K562 (cell line): ENCODE results near the gene ABCA7. TPM values are rescaled to one million over a fixed set of nuclear protein-coding genes. Genes with fewer than 3 reads are reported as not detected.
A peak's percentile ranks its signal among the peaks of the same experiment; 100 is the strongest.

Experiments
- ATAC-seq: fragments of 200-7000 bp; cut with Tn5 transposase; 3 replicates; pipeline ENCODE4 v1.9.1; 2020; ENCODE audit warnings: moderate library complexity
- BruUV-seq: library from RNA; stranded (reverse); fragments of 400-500 nt; replicated peaks from 2 replicates; lab custom pipeline; 2021; lab: Mats Ljungman, UMichigan
- CTCF ChIA-PET: fragments of 300-600 bp; formaldehyde crosslinking; extraction: SDS; loops from one replicate; lab custom pipeline; 2021; ENCODE audit warnings: low intra/inter-chr PET ratio; lab: Yijun Ruan, JAX
- POLR2A ChIA-PET: fragments of 300-600, 350-650 bp; sonication (Branson Sonifier 250); formaldehyde crosslinking; extraction: SDS; loops from one replicate; lab custom pipeline; 2021; ENCODE audit warnings: antibody characterized with exemption, inconsistent platforms; lab: Yijun Ruan, JAX
- DNase-seq, 4 experiments: peaks; one replicate each; pipeline versions ENCODE4 v3.0.0 to v3.0.0-alpha.2; 2011 to 2018; ENCODE audit warnings: low spot score in 3 of 4, mixed read lengths in 3 of 4; ENCODE audit errors: extremely low read depth in 1 of 4
- FAIRE-seq: peaks from 2 replicates; lab custom pipeline; 2011; peaks lifted over from hg19 to GRCh38; lab: Jason Lieb, UNC
- H2AFZ ChIP-seq: 2 replicates; pipeline ENCODE4 v1.6.0; 2011; ENCODE audit warnings: low read depth, low read length, control low read depth, inconsistent platforms
- H3K27ac ChIP-seq: fragments of 200-600 bp; 3 replicates; pipeline ENCODE4 v1.8.0; 2011; ENCODE audit warnings: low read depth, mild to moderate bottlenecking, control low read depth, inconsistent platforms, low read length, moderate library complexity, mixed read lengths; ENCODE audit errors: extremely low read depth
- H3K27me3 ChIP-seq, 2 experiments: fragments of 300-600 bp in 1 of 2; 2 replicates in 1 of 2; 3 replicates in 1 of 2; pipeline versions ENCODE4 v1.6.0 to v1.8.0; 2011; ENCODE audit warnings: inconsistent platforms in 2 of 2, low read length in 2 of 2, mild to moderate bottlenecking in 1 of 2, mixed read lengths in 1 of 2, moderate library complexity in 1 of 2; ENCODE audit not compliant: control insufficient read depth in 2 of 2, insufficient read depth in 2 of 2
- H3K36me3 ChIP-seq: fragments of 300-600 bp; 3 replicates; pipeline ENCODE4 v1.8.0; 2011; ENCODE audit warnings: mild to moderate bottlenecking, low read length, inconsistent platforms; ENCODE audit not compliant: control insufficient read depth, insufficient read depth
- H3K4me1 ChIP-seq, 2 experiments: fragments of 200-600 bp in 1 of 2; replicated peaks in 1 of 2; 2 replicates in 1 of 2; 3 replicates in 1 of 2; pipeline versions ENCODE4 v1.5.1 to v1.8.0; 2011; ENCODE audit warnings: inconsistent platforms in 2 of 2, low read length in 2 of 2, mild to moderate bottlenecking in 1 of 2, mixed read lengths in 1 of 2, moderate library complexity in 1 of 2; ENCODE audit not compliant: control insufficient read depth in 2 of 2, insufficient read depth in 2 of 2
- H3K4me2 ChIP-seq: 2 replicates; pipeline ENCODE4 v1.6.1; 2011; ENCODE audit warnings: low read length, control low read depth, inconsistent platforms, mixed read lengths; ENCODE audit not compliant: insufficient read depth
- H3K4me3 ChIP-seq: fragments of 200-600 bp; sonication (generic), shearing (Covaris generic); 2 replicates; pipeline ENCODE4 v1.5.1; 2016; ENCODE audit warnings: control low read depth, inconsistent platforms
- H3K79me2 ChIP-seq: fragments of 200-600 bp; 3 replicates; pipeline ENCODE4 v1.8.0; 2011; ENCODE audit warnings: low read length, inconsistent platforms; ENCODE audit not compliant: control insufficient read depth, insufficient read depth
- H3K9ac ChIP-seq, 2 experiments: 2 replicates each; pipeline versions ENCODE4 v1.6.0 to v1.6.1; 2011; ENCODE audit warnings: low read depth in 2 of 2, low read length in 2 of 2, control low read depth in 1 of 2, inconsistent platforms in 1 of 2, mild to moderate bottlenecking in 1 of 2, mixed read lengths in 1 of 2; ENCODE audit not compliant: insufficient read depth in 1 of 2
- H3K9me1 ChIP-seq: one replicate; pipeline ENCODE4 v1.6.0; 2011; ENCODE audit warnings: inconsistent platforms, mild to moderate bottlenecking, low read length, moderate library complexity; ENCODE audit not compliant: control insufficient read depth, insufficient read depth
- H3K9me3 ChIP-seq: replicated peaks from 2 replicates; pipeline ENCODE4 v1.5.1; 2011; ENCODE audit warnings: low read depth, low read length, inconsistent platforms; ENCODE audit not compliant: control insufficient read depth, insufficient read depth
- H4K20me1 ChIP-seq: replicated peaks from 2 replicates; pipeline ENCODE4 v1.6.1; 2011; ENCODE audit warnings: low read length, inconsistent platforms, mixed read lengths; ENCODE audit not compliant: control insufficient read depth, insufficient read depth
- CCNT2 ChIP-seq: IDR thresholded peaks from 2 replicates; pipeline ENCODE4 v1.6.1; 2011; ENCODE audit warnings: borderline replicate concordance, low read depth, mild to moderate bottlenecking, moderate library complexity, mixed read lengths, low read length; ENCODE audit not compliant: insufficient read length; ENCODE audit errors: extremely low read depth
- HMGN3 ChIP-seq: IDR thresholded peaks from 2 replicates; pipeline ENCODE4 v1.6.1; 2011; ENCODE audit warnings: borderline replicate concordance, low read depth, mild to moderate bottlenecking, mixed read lengths, low read length; ENCODE audit not compliant: insufficient read length; ENCODE audit errors: extremely low read depth
- MTA2 ChIP-seq: fragments of 450-650 bp; IDR thresholded peaks from 2 replicates; pipeline ENCODE4 v1.6.1; 2016; ENCODE audit warnings: low read depth
- POLR2A ChIP-seq: fragments of 450-650 bp; conservative IDR thresholded peaks from 2 replicates; pipeline ENCODE4 v1.6.1; 2016
- RBFOX2 ChIP-seq: fragments of 200-400 bp; formaldehyde crosslinking; IDR thresholded peaks from 2 replicates; pipeline ENCODE4 v1.6.1; 2017; ENCODE audit warnings: low read depth, mild to moderate bottlenecking, low read length, moderate library complexity
- ZBTB33 ChIP-seq: sonication (generic); formaldehyde crosslinking; IDR thresholded peaks from 2 replicates; pipeline ENCODE4 v1.8.1; 2023; ENCODE audit warnings: mild to moderate bottlenecking, missing genetic modification reagents
- WGBS: fragments of 100-300 bp; shearing (Covaris generic); methylation state at CpG from one replicate; pipeline ENCODE4 v1.1.6; 2016; ENCODE audit warnings: low coverage, mixed read lengths; ENCODE audit not compliant: insufficient coverage; ENCODE audit errors: missing lambda C conversion rate; 5-methylcytosine and 5-hydroxymethylcytosine counted together
- in situ Hi-C: fragments of 300-500 bp; cut with MboI; formaldehyde crosslinking; loops from 4 replicates; pipeline ENCODE4 v1.15.0; 2018; ENCODE audit warnings: inconsistent platforms, mixed read lengths
- intact Hi-C: fragments of 100-400 bp; cut with micrococcal nuclease; formaldehyde crosslinking; loops from 2 replicates; pipeline ENCODE4 v1.14.2; 2022
- polyA plus RNA-seq, 8 experiments: library from polyadenylated mRNA; depleted of rRNA in 4 of 8; stranded (reverse) in 5 of 8; unstranded in 3 of 8; fragments of >200 nt; fragmentation: Nextera tagmentation in 2 of 8; fragmentation: Illumina TruSeq in 1 of 8; extraction: Ambion mirVana in 2 of 8; extraction: Trizol in 1 of 8; gene quantifications; 2 replicates each; pipeline versions ENCODE4 v1.2.1 to v1.2.3, GENCODE V29; 2011 to 2014; ENCODE audit warnings: inconsistent platforms in 1 of 8, missing spikeins in 1 of 8
- total RNA-seq, 7 experiments: library from RNA; depleted of rRNA in 6 of 7; stranded (reverse); fragments of >200 nt in 6 of 7; fragmentation: Illumina TruSeq in 2 of 7; extraction: Trizol in 2 of 7; gene quantifications; 2 replicates each; pipeline versions ENCODE4 v1.2.1 to v1.2.3, GENCODE V29; 2011 to 2021; ENCODE audit warnings: low replicate concordance in 1 of 7

Gene ABCA7
- total and polyA plus RNA-seq, 9 of the 15 experiments (the other 6 are each of a cell fraction or from before 2014, with no cell fraction given) = 2.3 to 96.1 (median 31.2) TPM

GRCh38 chr19:1009041-1009980 lies 30.6 kb upstream of the ABCA7 start:
- H3K79me2 ChIP-seq = peaks cover 12% of the 10 kb centered on the region; the same call in 2 of the 3 replicates
- in situ Hi-C loops = no loop called here
- 94% methylated on average over 23 of the region's 92 CpGs for WGBS
- H2AFZ ChIP-seq = no peak overlapping the region
- TF ChIP-seq RBFOX2 (peak; percentile 12; the same call in 1 of the 2 replicates), ZBTB33 (CRISPR knock-in tag) (peak; percentile 89), MTA2 (no peak), HMGN3 (peak; percentile 9), POLR2A (peak; percentile 35; the same call in 1 of the 2 replicates), CCNT2 (peak; percentile 1)
- no peak for FAIRE-seq
- no peak overlapping the region for H3K27ac ChIP-seq
- no peak overlapping the region for H3K9ac ChIP-seq
- DNase-seq = no peak
- intact Hi-C loops = no loop called here
- no peaks in the 10 kb centered on the region for H3K9me3 ChIP-seq
- no peaks in the 10 kb centered on the region for H3K9me1 ChIP-seq
- CTCF ChIA-PET = no interaction called here
- H4K20me1 ChIP-seq = no peaks in the 10 kb centered on the region
- POLR2A ChIA-PET = interaction anchor here (1.7 kb wide), 1 partner anchor 10 kb away, joined by 7 read pairs; no protein-coding TSS in a partner anchor
- ATAC-seq = peak; percentile 10
- no peaks in the 10 kb centered on the region for H3K27me3 ChIP-seq
- no peak overlapping the region for H3K4me2 ChIP-seq
- BruUV-seq = no TSS peak
- peaks cover 52% of the 10 kb centered on the region; the same call in 2 of the 3 replicates for H3K36me3 ChIP-seq
- H3K4me3 ChIP-seq = no peak overlapping the region
- H3K4me1 ChIP-seq = peaks cover 0 to 78% of the 10 kb centered on the region in 2 experiments; a peak in 2 of 5 replicates
